Endodermal cell (in vitro differentiated cells): ENCODE measurements around the gene KIAA1958. TPM values are rescaled to one million over a fixed set of nuclear protein-coding genes. Genes with fewer than 3 reads are reported as not detected.

ENCODE experiments used
- DNase-seq: peaks from one replicate; pipeline ENCODE4 v3.0.0-alpha.2; 2017
- H3K27ac ChIP-seq: 2 replicates; pipeline ENCODE4 v1.5.1; 2013; ENCODE audit warnings: mild to moderate bottlenecking, low read depth, low read length, moderate library complexity
- H3K27me3 ChIP-seq: 2 replicates; pipeline ENCODE4 v1.6.1; 2013; ENCODE audit warnings: mild to moderate bottlenecking, low read length, moderate library complexity; ENCODE audit not compliant: insufficient read depth, control insufficient read depth, poor library complexity, severe bottlenecking
- H3K36me3 ChIP-seq: 2 replicates; pipeline ENCODE4 v1.7.0; 2013; ENCODE audit warnings: mild to moderate bottlenecking, low read length, moderate library complexity; ENCODE audit not compliant: control insufficient read depth, insufficient read depth
- H3K4me1 ChIP-seq: one replicate; pipeline ENCODE4 v1.7.0; 2013; ENCODE audit warnings: low read length; ENCODE audit not compliant: control insufficient read depth, insufficient read depth
- H3K4me3 ChIP-seq: 2 replicates; pipeline ENCODE4 v1.5.1; 2013; ENCODE audit warnings: mild to moderate bottlenecking, low read length, moderate library complexity
- H3K9ac ChIP-seq: 2 replicates; pipeline ENCODE4 v1.6.1; 2013; ENCODE audit warnings: mild to moderate bottlenecking, low read length, moderate library complexity; ENCODE audit not compliant: poor library complexity, severe bottlenecking; ENCODE audit errors: extremely low read depth
- H3K9me3 ChIP-seq: 2 replicates; pipeline ENCODE4 v1.6.1; 2013; ENCODE audit warnings: mild to moderate bottlenecking, low read length, moderate library complexity; ENCODE audit not compliant: control insufficient read depth
- H3K27ac Mint-ChIP-seq: 2 replicates; pipeline ENCODE4 v1.8.0; 2020; ENCODE audit warnings: mixed read lengths
- H3K27me3 Mint-ChIP-seq: 2 replicates; pipeline ENCODE4 v1.8.0; 2021; ENCODE audit warnings: mild to moderate bottlenecking, mixed read lengths; ENCODE audit not compliant: insufficient read depth
- H3K36me3 Mint-ChIP-seq: 2 replicates; pipeline ENCODE4 v1.8.0; 2020; ENCODE audit warnings: low read depth, mixed read lengths
- H3K4me1 Mint-ChIP-seq: 2 replicates; pipeline ENCODE4 v1.8.0; 2020; ENCODE audit warnings: mixed read lengths
- H3K4me3 Mint-ChIP-seq: 2 replicates; pipeline ENCODE4 v1.8.0; 2020; ENCODE audit warnings: mild to moderate bottlenecking, moderate library complexity, mixed read lengths
- H3K9me3 Mint-ChIP-seq: 2 replicates; pipeline ENCODE4 v1.8.0; 2020; ENCODE audit warnings: mild to moderate bottlenecking, mixed read lengths
- WGBS, 2 experiments: methylation state at CpG; one replicate each; pipeline versions ENCODE4 v1.1.5 to v1.1.7; 2013; ENCODE audit warnings: missing lambda C conversion rate in 2 of 2, mixed read lengths in 1 of 2; ENCODE audit not compliant: insufficient coverage in 1 of 2, insufficient read length in 1 of 2; 5-methylcytosine and 5-hydroxymethylcytosine counted together
- total RNA-seq, 2 donors: library from RNA; stranded (reverse); fragmentation: NEBNext Ultra II Directional in 1 of 2; extraction: Animal tissue kit (Norgen Biotek cat#: 25700) in 1 of 2; gene quantifications; 2 replicates in 1 of 2; 3 replicates in 1 of 2; pipeline ENCODE4 v1.2.1, GENCODE V29; 2021
- TF ChIP-seq, protein P1 (sequence below): fragments of 200-600 bp; sonication (generic); conservative IDR thresholded peaks from 2 replicates; pipeline ENCODE4 v1.5.0; 2021; ENCODE audit warnings: antibody characterized with exemption, mild to moderate bottlenecking

The KIAA1958 gene
- total RNA-seq, 2 donors from 2014 or later, result 44.6 to 50.9 TPM

DNA sequence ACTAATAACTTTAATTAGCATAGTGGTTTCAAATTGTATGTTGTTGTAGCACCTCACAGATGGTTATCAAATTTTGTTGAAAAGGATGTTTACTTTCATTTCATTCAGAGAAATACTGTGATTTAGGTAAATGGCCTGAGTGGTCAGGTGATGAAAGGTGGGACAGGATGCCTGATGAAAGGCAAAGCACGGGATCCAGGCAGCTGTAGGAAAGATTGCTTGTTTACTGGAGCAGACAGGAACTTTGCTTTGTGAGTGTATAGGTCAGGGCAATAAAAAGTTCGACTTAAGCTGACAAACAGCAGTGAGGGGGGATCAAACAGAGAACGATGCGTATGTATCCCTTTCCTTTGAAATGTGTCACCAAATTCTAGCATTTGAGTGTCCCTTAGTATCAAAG is 19.0 kb downstream of the KIAA1958 start:
- no peaks in the 10 kb centered on the region for H3K9me3 ChIP-seq
- H3K4me1 ChIP-seq, result no peaks in the 10 kb centered on the region
- Mint-ChIP-seq H3K27me3 (no peaks in the 10 kb centered on the region), H3K4me3 (no peak overlapping the region), H3K4me1 (peaks cover 20% of the 10 kb centered on the region), H3K27ac (no peak overlapping the region), H3K36me3 (peaks cover 10% of the 10 kb centered on the region), H3K9me3 (no peaks in the 10 kb centered on the region)
- no peak overlapping the region for H3K9ac ChIP-seq
- 81 to 95% methylated on average over 4 of the region's 4 CpGs for WGBS, 2 experiments
- no peak overlapping the region for H3K4me3 ChIP-seq
- H3K36me3 ChIP-seq, result peaks cover 5% of the 10 kb centered on the region
- no peaks in the 10 kb centered on the region for H3K27me3 ChIP-seq
- DNase-seq, result no peak
- TF ChIP-seq, protein P1, sequence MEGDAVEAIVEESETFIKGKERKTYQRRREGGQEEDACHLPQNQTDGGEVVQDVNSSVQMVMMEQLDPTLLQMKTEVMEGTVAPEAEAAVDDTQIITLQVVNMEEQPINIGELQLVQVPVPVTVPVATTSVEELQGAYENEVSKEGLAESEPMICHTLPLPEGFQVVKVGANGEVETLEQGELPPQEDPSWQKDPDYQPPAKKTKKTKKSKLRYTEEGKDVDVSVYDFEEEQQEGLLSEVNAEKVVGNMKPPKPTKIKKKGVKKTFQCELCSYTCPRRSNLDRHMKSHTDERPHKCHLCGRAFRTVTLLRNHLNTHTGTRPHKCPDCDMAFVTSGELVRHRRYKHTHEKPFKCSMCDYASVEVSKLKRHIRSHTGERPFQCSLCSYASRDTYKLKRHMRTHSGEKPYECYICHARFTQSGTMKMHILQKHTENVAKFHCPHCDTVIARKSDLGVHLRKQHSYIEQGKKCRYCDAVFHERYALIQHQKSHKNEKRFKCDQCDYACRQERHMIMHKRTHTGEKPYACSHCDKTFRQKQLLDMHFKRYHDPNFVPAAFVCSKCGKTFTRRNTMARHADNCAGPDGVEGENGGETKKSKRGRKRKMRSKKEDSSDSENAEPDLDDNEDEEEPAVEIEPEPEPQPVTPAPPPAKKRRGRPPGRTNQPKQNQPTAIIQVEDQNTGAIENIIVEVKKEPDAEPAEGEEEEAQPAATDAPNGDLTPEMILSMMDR, result no peak
- no peak overlapping the region for H3K27ac ChIP-seq

DNA sequence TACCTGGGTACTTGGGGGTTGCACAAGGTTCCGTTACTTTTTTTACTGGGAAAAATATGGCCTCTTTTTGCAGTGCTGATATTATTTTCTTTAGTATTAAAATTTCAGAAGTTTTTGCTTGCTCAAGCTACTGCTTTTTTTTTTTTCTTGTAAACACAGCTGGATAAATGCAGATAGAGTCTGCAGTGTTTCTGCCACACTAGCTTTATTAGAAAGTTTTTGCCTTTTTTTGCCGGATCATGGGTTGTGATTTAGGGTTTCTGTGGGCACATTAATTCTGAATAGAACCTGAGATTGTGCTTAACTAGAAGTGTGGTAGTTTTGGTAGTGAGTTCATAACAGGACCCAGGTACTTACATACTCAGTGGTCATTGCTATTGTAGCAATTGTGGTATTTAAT is 19.9 kb downstream of the KIAA1958 start:
- Histone ChIP-seq H3K27me3 (no peaks in the 10 kb centered on the region), H3K36me3 (peaks cover 2% of the 10 kb centered on the region), H3K4me3 (no peak overlapping the region), H3K9ac (no peak overlapping the region), H3K4me1 (no peaks in the 10 kb centered on the region), H3K9me3 (no peaks in the 10 kb centered on the region), H3K27ac (no peak overlapping the region)
- WGBS, 2 experiments, result 91 to 100% methylated on average over 2 of the region's 2 CpGs
- Mint-ChIP-seq H3K27ac (no peak overlapping the region), H3K36me3 (peaks cover 3% of the 10 kb centered on the region), H3K9me3 (no peaks in the 10 kb centered on the region), H3K4me1 (peaks cover 20% of the 10 kb centered on the region), H3K4me3 (no peak overlapping the region), H3K27me3 (no peaks in the 10 kb centered on the region)
- TF ChIP-seq, protein P1, result no peak
- no peak for DNase-seq

DNA sequence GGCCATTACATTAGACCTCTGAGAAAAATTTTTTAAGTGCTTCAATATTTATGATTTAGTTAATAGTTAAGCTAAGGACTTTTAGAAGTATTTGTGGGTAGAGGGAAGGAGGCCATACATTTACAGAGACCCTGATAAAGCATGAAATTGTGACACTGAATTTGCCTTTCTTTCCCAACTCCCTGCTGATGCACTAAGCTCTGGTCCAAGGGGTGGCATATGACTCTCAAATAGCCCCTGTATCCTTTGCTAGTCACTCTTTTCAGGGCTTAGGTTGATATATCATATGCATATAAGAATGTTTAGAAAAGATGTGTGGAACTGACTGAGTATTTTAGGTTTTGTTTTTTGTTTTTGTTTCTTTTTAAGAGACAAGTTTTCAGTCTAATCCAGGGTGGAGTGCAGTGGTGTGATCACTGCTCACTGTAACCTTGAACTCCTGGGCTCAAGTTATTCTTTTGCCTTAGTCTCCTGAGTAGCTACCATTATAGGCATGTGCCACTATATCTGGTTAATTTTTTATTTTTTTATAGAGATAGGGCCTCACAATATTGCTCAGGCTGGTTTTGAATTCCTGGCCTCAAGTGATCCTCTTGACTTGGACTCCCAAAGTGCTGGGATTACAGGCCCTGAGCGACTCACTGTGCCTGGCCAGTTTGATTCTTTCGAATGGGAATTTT is 20.5 kb downstream of the KIAA1958 start:
- no peaks in the 10 kb centered on the region for H3K27me3 ChIP-seq
- H3K9ac ChIP-seq, result no peak overlapping the region
- H3K27ac ChIP-seq, result no peak overlapping the region
- no peak for DNase-seq
- peaks cover 20% of the 10 kb centered on the region for H3K4me1 Mint-ChIP-seq
- H3K4me1 ChIP-seq, result no peaks in the 10 kb centered on the region
- H3K4me3 Mint-ChIP-seq, result no peak overlapping the region
- H3K9me3 Mint-ChIP-seq, result no peaks in the 10 kb centered on the region
- H3K27me3 Mint-ChIP-seq, result no peaks in the 10 kb centered on the region
- H3K4me3 ChIP-seq, result no peak overlapping the region
- no peak overlapping the region for H3K27ac Mint-ChIP-seq
- H3K9me3 ChIP-seq, result no peaks in the 10 kb centered on the region
- H3K36me3 Mint-ChIP-seq, result peaks cover 2% of the 10 kb centered on the region
- H3K36me3 ChIP-seq, result no peaks in the 10 kb centered on the region
- TF ChIP-seq, protein P1, result no peak
- WGBS, 2 experiments, result 93 to 100% methylated on average over 2 of the region's 2 CpGs
